Common myeloid progenitor, CD34-positive (primary cell): ENCODE data around the gene NTRK3.
A peak's percentile ranks its signal among the peaks of the same experiment; 100 is the strongest.

ENCODE experiments used
- CTCF ChIA-PET: fragments of 350-600 bp; sonication (Branson Sonifier 250); formaldehyde crosslinking; loops from one replicate; lab custom pipeline; 2021; ENCODE audit warnings: antibody characterized with exemption; lab: Charles Lee
- POLR2A ChIA-PET: fragments of 350-600 bp; sonication (Branson Sonifier 250); formaldehyde crosslinking; loops from one replicate; lab custom pipeline; 2021; ENCODE audit warnings: antibody characterized with exemption; lab: Charles Lee
- DNase-seq, 3 donors: peaks; one replicate each; pipeline versions ENCODE4 v3.0.0 to v3.0.0-alpha.2; 2013
- H3K27ac ChIP-seq, 2 experiments: 1 replicate in 1 of 2; 2 replicates in 1 of 2; pipeline ENCODE4 v1.7.0; 2013; ENCODE audit warnings: inconsistent platforms in 2 of 2, low read length in 2 of 2, mild to moderate bottlenecking in 2 of 2, low read depth in 1 of 2, moderate library complexity in 1 of 2; ENCODE audit not compliant: severe bottlenecking in 2 of 2, insufficient read depth in 1 of 2, poor library complexity in 1 of 2
- H3K27me3 ChIP-seq, 5 experiments: replicated peaks in 2 of 5; 1 replicate in 3 of 5; 2 replicates in 2 of 5; pipeline versions ENCODE4 v1.6.1 to v1.7.0; 2013; ENCODE audit warnings: low read length in 4 of 5, mild to moderate bottlenecking in 2 of 5, moderate library complexity in 2 of 5, inconsistent platforms in 1 of 5; ENCODE audit not compliant: insufficient read depth in 5 of 5, control insufficient read depth in 4 of 5
- H3K36me3 ChIP-seq, 4 experiments: 1 replicate in 2 of 4; 2 replicates in 2 of 4; pipeline versions ENCODE4 v1.6.1 to v1.7.0; 2013; ENCODE audit warnings: low read length in 3 of 4, control low read depth in 1 of 4, mild to moderate bottlenecking in 1 of 4; ENCODE audit not compliant: control insufficient read depth in 4 of 4, insufficient read depth in 4 of 4
- H3K4me1 ChIP-seq, 4 experiments: 1 replicate in 3 of 4; 2 replicates in 1 of 4; pipeline versions ENCODE4 v1.6.1 to v1.7.1; 2013; ENCODE audit warnings: low read length in 3 of 4, mild to moderate bottlenecking in 3 of 4, control low read depth in 1 of 4, inconsistent platforms in 1 of 4, moderate library complexity in 1 of 4; ENCODE audit not compliant: control insufficient read depth in 4 of 4, insufficient read depth in 4 of 4; ENCODE audit errors: control extremely low read depth in 1 of 4
- H3K4me3 ChIP-seq, 7 experiments: 1 replicate in 4 of 7; 2 replicates in 3 of 7; pipeline versions ENCODE4 v1.5.1 to v1.7.0; 2013; ENCODE audit warnings: mild to moderate bottlenecking in 7 of 7, low read length in 6 of 7, moderate library complexity in 6 of 7, inconsistent platforms in 2 of 7, low read depth in 2 of 7, control low read depth in 1 of 7; ENCODE audit not compliant: insufficient read depth in 4 of 7, control insufficient read depth in 1 of 7; ENCODE audit errors: extremely low read depth in 1 of 7
- H3K9me3 ChIP-seq, 5 experiments: 1 replicate in 4 of 5; 2 replicates in 1 of 5; pipeline versions ENCODE4 v1.6.1 to v1.7.1; 2013; ENCODE audit warnings: low read length in 4 of 5, mild to moderate bottlenecking in 2 of 5, inconsistent platforms in 1 of 5, low read depth in 1 of 5, moderate library complexity in 1 of 5; ENCODE audit not compliant: control insufficient read depth in 4 of 5, insufficient read depth in 2 of 5; ENCODE audit errors: control extremely low read depth in 1 of 5
- WGBS: methylation state at CpG from one replicate; pipeline ENCODE4 v1.1.5; 2013; ENCODE audit not compliant: insufficient coverage; 5-methylcytosine and 5-hydroxymethylcytosine counted together

NTRK3 gene

DNA sequence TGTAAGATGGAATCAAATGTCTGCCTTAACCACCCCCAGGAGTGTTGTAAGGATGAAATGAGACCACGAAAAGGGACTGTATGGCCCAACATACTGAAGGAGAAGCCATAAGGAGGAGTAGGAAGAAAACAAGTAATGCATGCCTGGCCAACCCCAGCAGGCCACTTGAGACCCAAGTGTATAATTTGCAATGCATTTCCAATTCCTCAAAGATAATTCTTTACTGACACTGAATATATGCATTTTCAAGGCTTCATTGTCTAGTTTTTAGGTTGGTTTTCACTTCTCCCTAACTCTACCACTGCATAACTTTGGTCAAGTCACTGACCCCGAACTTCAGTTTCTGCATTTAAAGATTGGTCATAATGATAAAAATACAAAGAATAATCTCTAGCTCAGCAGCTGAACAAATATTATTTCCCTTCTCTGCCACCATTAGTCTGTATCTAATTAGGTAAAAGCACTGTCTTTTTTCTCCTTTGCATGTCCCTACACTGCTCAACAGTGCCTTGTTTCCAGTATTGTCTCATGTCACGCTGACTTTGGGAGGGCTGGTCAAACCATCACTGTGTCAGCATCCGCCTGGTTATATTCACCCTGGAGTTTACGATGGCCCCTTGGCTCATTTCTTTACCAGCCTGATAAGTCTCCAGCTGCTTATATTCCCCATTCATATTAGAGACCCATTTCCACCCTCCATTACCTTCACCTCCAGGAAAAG lies 378.6 kb downstream of the NTRK3 start:
- Histone ChIP-seq H3K27ac (no peak overlapping the region), H3K27me3 (no peaks in the 10 kb centered on the region), H3K4me3 (no peak overlapping the region), H3K9me3 (no peaks in the 10 kb centered on the region), H3K36me3 (no peaks in the 10 kb centered on the region), H3K4me1 (peaks cover 2 to 19% (median 16%) of the 10 kb centered on the region in 4 experiments)
- ChIA-PET CTCF (no interaction called here), POLR2A (no interaction called here)
- DNase-seq, result no peak
- WGBS, result 100% methylated on average over 4 of the region's 5 CpGs

DNA sequence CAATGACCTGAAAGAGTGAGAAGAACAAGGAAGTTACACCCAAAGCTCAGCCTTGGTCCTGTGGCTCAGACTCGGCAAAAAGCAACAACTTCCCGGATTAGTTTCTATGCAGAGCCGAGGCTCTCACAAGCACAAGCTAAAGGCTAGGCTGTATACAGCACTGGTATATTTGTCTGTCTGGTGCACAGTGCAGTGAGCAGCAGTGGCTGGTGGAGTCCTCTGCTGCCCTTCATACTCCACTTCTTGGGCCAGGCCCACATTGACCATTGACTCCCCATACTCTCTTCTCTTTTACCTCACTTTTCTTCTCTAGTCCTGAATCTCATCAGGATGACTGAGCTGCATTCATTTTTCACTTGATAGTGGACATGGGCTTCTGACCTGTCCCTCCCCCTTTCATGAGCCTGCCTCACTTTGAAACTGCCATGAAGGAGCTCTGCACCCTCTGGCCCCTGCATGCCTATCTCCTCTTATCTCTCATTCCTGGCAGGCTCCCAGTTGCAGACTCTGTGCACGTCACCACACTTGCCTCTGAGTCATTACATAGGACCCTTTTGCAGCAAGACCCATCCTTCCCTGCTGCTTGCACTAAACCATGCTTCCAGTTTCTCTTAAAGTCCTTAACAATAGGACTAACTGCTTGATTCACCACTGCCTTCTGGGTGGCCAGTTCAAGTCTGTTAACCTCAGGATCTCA lies 379.3 kb downstream of the NTRK3 start:
- Histone ChIP-seq H3K27me3 (no peaks in the 10 kb centered on the region), H3K4me1 (peaks cover 2 to 19% (median 17%) of the 10 kb centered on the region in 4 experiments), H3K27ac (no peak overlapping the region), H3K9me3 (no peaks in the 10 kb centered on the region), H3K4me3 (no peak overlapping the region), H3K36me3 (no peaks in the 10 kb centered on the region)
- peak in 2 of 3 donors; percentile 5 to 15 for DNase-seq
- WGBS, result 90% methylated on average over 4 of the region's 4 CpGs
- ChIA-PET POLR2A (no interaction called here), CTCF (no interaction called here)

DNA sequence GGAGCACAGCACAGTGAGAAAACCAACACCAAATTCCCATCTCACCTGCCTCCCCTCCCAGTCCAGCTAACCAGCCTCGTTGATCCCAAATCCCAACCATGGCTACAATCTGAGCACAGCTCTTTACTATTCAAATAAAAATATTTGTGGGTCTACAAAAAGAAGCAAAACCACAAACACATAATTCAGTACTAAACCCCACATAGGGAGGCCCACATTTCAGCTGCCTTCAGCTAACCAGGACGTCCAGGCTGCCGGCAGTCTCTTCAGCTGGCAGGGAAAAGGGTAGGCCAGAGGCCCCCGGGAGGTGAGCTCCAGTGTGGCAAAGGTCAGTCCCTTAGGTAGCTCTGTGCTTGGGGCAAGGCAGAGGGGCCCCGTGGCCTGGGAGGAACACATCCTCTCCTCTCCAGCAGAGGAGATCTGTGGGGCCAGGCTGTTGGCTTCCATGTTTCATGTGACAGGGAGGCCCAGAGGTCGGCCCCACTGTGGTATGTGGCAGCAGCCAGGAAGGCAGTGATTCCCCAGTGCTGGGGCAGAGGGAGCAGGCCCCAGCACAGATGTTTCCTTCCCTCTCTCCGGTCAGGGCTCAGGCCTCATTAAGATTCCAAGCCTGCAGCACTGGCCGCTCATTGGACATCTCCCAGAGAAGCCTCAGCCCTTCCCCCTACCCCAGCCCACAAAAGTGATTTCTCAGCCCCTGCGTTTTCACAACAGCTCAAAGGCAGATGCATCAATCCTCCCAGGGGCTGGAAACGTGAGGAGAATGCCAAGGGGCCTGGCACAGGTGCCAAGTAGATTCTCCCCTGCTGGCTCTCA lies 381.4 kb downstream of the NTRK3 start:
- Histone ChIP-seq H3K27me3 (no peaks in the 10 kb centered on the region), H3K27ac (no peak overlapping the region), H3K9me3 (no peaks in the 10 kb centered on the region), H3K4me1 (peaks cover 2 to 19% (median 17%) of the 10 kb centered on the region in 4 experiments), H3K36me3 (no peaks in the 10 kb centered on the region), H3K4me3 (no peak overlapping the region)
- ChIA-PET CTCF (no interaction called here), POLR2A (no interaction called here)
- WGBS, result 28% methylated on average over 9 of the region's 10 CpGs
- peak; percentile 18 to 82 (median 74) for DNase-seq

DNA sequence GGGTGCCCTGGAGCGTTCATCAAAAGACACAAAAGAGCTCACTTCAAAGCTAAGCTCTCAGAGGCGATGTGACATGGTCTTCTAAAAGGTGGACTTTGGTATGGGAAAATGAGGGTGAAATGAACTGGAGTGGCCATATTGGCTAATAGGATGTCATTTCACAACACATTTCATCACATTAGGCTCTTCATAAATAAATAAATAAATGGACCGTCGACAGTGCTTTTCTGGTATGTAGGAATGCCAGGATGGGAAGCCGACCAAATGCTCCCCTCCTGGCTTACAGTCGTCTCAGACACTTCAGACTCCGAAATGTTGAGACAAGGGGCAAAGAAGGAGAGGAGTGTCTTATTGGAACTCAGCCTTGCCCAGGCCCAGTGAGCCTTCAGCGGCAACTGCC lies 383.0 kb downstream of the NTRK3 start:
- POLR2A ChIA-PET, result no interaction called here
- no peaks in the 10 kb centered on the region for H3K36me3 ChIP-seq
- CTCF ChIA-PET, result no interaction called here
- 98% methylated on average over 6 of the region's 8 CpGs for WGBS
- H3K27me3 ChIP-seq, result no peaks in the 10 kb centered on the region
- H3K9me3 ChIP-seq, result no peaks in the 10 kb centered on the region
- peaks cover 2 to 19% (median 17%) of the 10 kb centered on the region in 4 experiments for H3K4me1 ChIP-seq
- H3K4me3 ChIP-seq, result no peak overlapping the region
- H3K27ac ChIP-seq, result no peak overlapping the region
- no peak for DNase-seq

- DNase-seq, result no peak
- peaks cover 0 to 2% (median 0%) of the 10 kb centered on the region in 5 experiments for H3K27me3 ChIP-seq
- no peaks in the 10 kb centered on the region for H3K36me3 ChIP-seq
- 89% methylated on average over 1 of the region's 3 CpGs for WGBS
- H3K4me1 ChIP-seq, result peaks cover 2 to 19% (median 16%) of the 10 kb centered on the region in 4 experiments
- CTCF ChIA-PET, result no interaction called here
- no peaks in the 10 kb centered on the region for H3K9me3 ChIP-seq
- no peak overlapping the region for H3K4me3 ChIP-seq
- POLR2A ChIA-PET, result no interaction called here
- no peak overlapping the region for H3K27ac ChIP-seq
Measured at GRCh38 chr15:87871731-87872320, 384.7 kb downstream of the NTRK3 start.

GRCh38 chr15:87871258-87871681 lies 385.3 kb downstream of the NTRK3 start:
- no peaks in the 10 kb centered on the region for H3K36me3 ChIP-seq
- CTCF ChIA-PET, result no interaction called here
- 83% methylated on average over 2 of the region's 2 CpGs for WGBS
- no peak for DNase-seq
- H3K4me3 ChIP-seq, result no peak overlapping the region
- H3K27me3 ChIP-seq, result peaks cover 0 to 2% (median 0%) of the 10 kb centered on the region in 5 experiments
- H3K27ac ChIP-seq, result no peak overlapping the region
- POLR2A ChIA-PET, result no interaction called here
- no peaks in the 10 kb centered on the region for H3K9me3 ChIP-seq
- peaks cover 2 to 19% (median 16%) of the 10 kb centered on the region in 4 experiments for H3K4me1 ChIP-seq
